CD8-positive, alpha-beta memory T cell (primary cell): ENCODE results near the gene ABCC6. TPM values are rescaled to one million over a fixed set of nuclear protein-coding genes. Genes with fewer than 3 reads are reported as not detected.
A peak's percentile ranks its signal among the peaks of the same experiment; 100 is the strongest.
"Not testable (repeated sequence)": the region's sequence is repeated elsewhere in the genome, so short reads cannot be mapped to it uniquely, and the experiment has no call there.

ENCODE experiments used
- CTCF ChIA-PET: fragments of 350-600 bp; sonication (Branson Sonifier 250); formaldehyde crosslinking; loops from one replicate; lab custom pipeline; 2021; ENCODE audit warnings: antibody characterized with exemption; lab: Charles Lee
- POLR2A ChIA-PET: fragments of 350-600 bp; sonication (Branson Sonifier 250); formaldehyde crosslinking; loops from one replicate; lab custom pipeline; 2021; ENCODE audit warnings: antibody characterized with exemption; lab: Charles Lee
- DNase-seq, 5 donors: peaks; one replicate each; pipeline versions ENCODE4 v3.0.0 to v3.0.0-alpha.2; 2020 to 2022; ENCODE audit warnings: mixed read lengths in 1 of 5
- H3K27ac ChIP-seq: one replicate; pipeline ENCODE4 v1.7.0; 2013; ENCODE audit warnings: low read depth, mild to moderate bottlenecking, low read length, moderate library complexity
- H3K27me3 ChIP-seq: 2 replicates; pipeline ENCODE4 v1.7.0; 2013; ENCODE audit warnings: low read length, mild to moderate bottlenecking; ENCODE audit not compliant: insufficient read depth, poor library complexity, severe bottlenecking
- H3K36me3 ChIP-seq: 2 replicates; pipeline ENCODE4 v1.7.0; 2013; ENCODE audit warnings: mild to moderate bottlenecking, low read length, moderate library complexity; ENCODE audit not compliant: insufficient read depth
- H3K4me1 ChIP-seq: 2 replicates; pipeline ENCODE4 v1.7.0; 2013; ENCODE audit warnings: mild to moderate bottlenecking, low read length, moderate library complexity; ENCODE audit not compliant: insufficient read depth
- H3K4me3 ChIP-seq: 2 replicates; pipeline ENCODE4 v1.7.0; 2013; ENCODE audit warnings: mild to moderate bottlenecking, low read length
- H3K9me3 ChIP-seq: 2 replicates; pipeline ENCODE4 v1.7.0; 2013; ENCODE audit warnings: mild to moderate bottlenecking, low read length
- H3K27ac Mint-ChIP-seq, 8 donors: one replicate each; pipeline ENCODE4 v1.8.0; 2020 to 2021; ENCODE audit warnings: mixed read lengths in 8 of 8, mild to moderate bottlenecking in 6 of 8, inconsistent platforms in 3 of 8, moderate library complexity in 3 of 8
- H3K27me3 Mint-ChIP-seq, 2 donors: one replicate each; pipeline ENCODE4 v1.8.0; 2020 to 2021; ENCODE audit warnings: mixed read lengths in 2 of 2, mild to moderate bottlenecking in 1 of 2, moderate library complexity in 1 of 2
- H3K36me3 Mint-ChIP-seq, 3 donors: one replicate each; pipeline ENCODE4 v1.8.0; 2020 to 2021; ENCODE audit warnings: mixed read lengths in 3 of 3, inconsistent platforms in 1 of 3, mild to moderate bottlenecking in 1 of 3
- H3K4me1 Mint-ChIP-seq, 3 donors: one replicate each; pipeline ENCODE4 v1.8.0; 2020 to 2021; ENCODE audit warnings: mixed read lengths in 3 of 3, inconsistent platforms in 1 of 3, mild to moderate bottlenecking in 1 of 3
- H3K4me3 Mint-ChIP-seq, 7 donors: one replicate each; pipeline ENCODE4 v1.8.0; 2020 to 2021; ENCODE audit warnings: mixed read lengths in 7 of 7, mild to moderate bottlenecking in 6 of 7, moderate library complexity in 4 of 7, inconsistent platforms in 2 of 7
- H3K9me3 Mint-ChIP-seq, 5 donors: one replicate each; pipeline ENCODE4 v1.8.0; 2020 to 2022; ENCODE audit warnings: mixed read lengths in 5 of 5, mild to moderate bottlenecking in 3 of 5, moderate library complexity in 2 of 5, inconsistent platforms in 1 of 5
- polyA plus RNA-seq: library from polyadenylated mRNA; unstranded; fragments of 300-500 nt; fragmentation: Illumina TruSeq; gene quantifications from one replicate; pipeline ENCODE4 v1.2.3, GENCODE V29; 2021
- total RNA-seq, 2 experiments: library from RNA; stranded (reverse); gene quantifications; one replicate each; pipeline ENCODE4 v1.2.3, GENCODE V29; 2021

Gene ABCC6
- total and polyA plus RNA-seq, 3 experiments from 2014 or later = 0.18 TPM; not detected in 2

GRCh38 chr16:16167927-16168326 is 55.4 kb downstream of the ABCC6 start:
- H3K27me3 Mint-ChIP-seq = peaks cover 5 to 6% of the 10 kb centered on the region in 2 donors
- no peaks in the 10 kb centered on the region for H3K36me3 Mint-ChIP-seq
- H3K27ac ChIP-seq = no peak overlapping the region
- ChIA-PET POLR2A (no interaction called here), CTCF (no interaction called here)
- no peak overlapping the region for H3K4me3 Mint-ChIP-seq
- DNase-seq = no peak
- no peak overlapping the region for H3K27ac Mint-ChIP-seq
- no peaks in the 10 kb centered on the region for H3K36me3 ChIP-seq
- no peaks in the 10 kb centered on the region for H3K4me1 Mint-ChIP-seq
- H3K4me1 ChIP-seq = no peaks in the 10 kb centered on the region
- no peaks in the 10 kb centered on the region for H3K9me3 ChIP-seq
- H3K27me3 ChIP-seq = no peaks in the 10 kb centered on the region
- H3K4me3 ChIP-seq = no peak overlapping the region
- H3K9me3 Mint-ChIP-seq = peaks cover 0 to under 1% (median 0%) of the 10 kb centered on the region in 5 donors

- no peak overlapping the region for H3K4me3 ChIP-seq
- peaks cover 0 to 2% (median under 1%) of the 10 kb centered on the region in 5 donors for H3K9me3 Mint-ChIP-seq
- H3K27me3 ChIP-seq = no peaks in the 10 kb centered on the region
- no peaks in the 10 kb centered on the region for H3K4me1 Mint-ChIP-seq
- H3K9me3 ChIP-seq = no peaks in the 10 kb centered on the region
- H3K4me1 ChIP-seq = no peaks in the 10 kb centered on the region
- H3K36me3 ChIP-seq = no peaks in the 10 kb centered on the region
- DNase-seq = no peak
- ChIA-PET CTCF (no interaction called here), POLR2A (no interaction called here)
- H3K27ac ChIP-seq = no peak overlapping the region
- no peak overlapping the region for H3K4me3 Mint-ChIP-seq
- H3K27ac Mint-ChIP-seq = no peak overlapping the region
- peaks cover 0 to 3% (median 0%) of the 10 kb centered on the region in 3 donors for H3K36me3 Mint-ChIP-seq
- H3K27me3 Mint-ChIP-seq = peaks cover 5 to 13% of the 10 kb centered on the region in 2 donors
Measured at GRCh38 chr16:16166949-16167348, 56.3 kb downstream of the ABCC6 start.

GRCh38 chr16:16166085-16166484 is 57.2 kb downstream of the ABCC6 start:
- Mint-ChIP-seq H3K36me3 (peaks cover 0 to 6% (median 0%) of the 10 kb centered on the region in 3 donors), H3K27ac (peak overlapping the region in 1 of 8 donors; percentile 6), H3K9me3 (peaks cover 0 to 6% (median 1%) of the 10 kb centered on the region in 5 donors), H3K4me1 (no peaks in the 10 kb centered on the region), H3K4me3 (no peak overlapping the region), H3K27me3 (peaks cover 5 to 17% of the 10 kb centered on the region in 2 donors)
- H3K4me1 ChIP-seq = no peaks in the 10 kb centered on the region
- H3K27me3 ChIP-seq = no peaks in the 10 kb centered on the region
- H3K4me3 ChIP-seq = no peak overlapping the region
- no peaks in the 10 kb centered on the region for H3K9me3 ChIP-seq
- no peak for DNase-seq
- no peaks in the 10 kb centered on the region for H3K36me3 ChIP-seq
- ChIA-PET POLR2A (no interaction called here), CTCF (no interaction called here)
- H3K27ac ChIP-seq = no peak overlapping the region

GRCh38 chr16:16164243-16164642 is 59.1 kb downstream of the ABCC6 start:
- no peak overlapping the region for H3K27ac Mint-ChIP-seq
- no peaks in the 10 kb centered on the region for H3K4me1 Mint-ChIP-seq
- ChIA-PET POLR2A (no interaction called here), CTCF (interaction anchor here (1.0 kb wide), 1 partner anchor 37 kb away, joined by 3 read pairs; no protein-coding TSS in a partner anchor)
- Histone ChIP-seq H3K4me3 (no peak overlapping the region), H3K27ac (no peak overlapping the region), H3K4me1 (no peaks in the 10 kb centered on the region), H3K36me3 (no peaks in the 10 kb centered on the region), H3K27me3 (no peaks in the 10 kb centered on the region), H3K9me3 (peaks cover 4% of the 10 kb centered on the region)
- peaks cover 0 to 17% (median 8%) of the 10 kb centered on the region in 5 donors for H3K9me3 Mint-ChIP-seq
- peaks cover 0 to 8% (median 1%) of the 10 kb centered on the region in 3 donors for H3K36me3 Mint-ChIP-seq
- no peak overlapping the region for H3K4me3 Mint-ChIP-seq
- H3K27me3 Mint-ChIP-seq = peaks cover 5 to 17% of the 10 kb centered on the region in 2 donors
- DNase-seq = no peak

GRCh38 chr16:16163571-16163970 is 59.7 kb downstream of the ABCC6 start:
- POLR2A ChIA-PET = no interaction called here
- Histone ChIP-seq H3K4me1 (no peaks in the 10 kb centered on the region), H3K27me3 (no peaks in the 10 kb centered on the region), H3K27ac (no peak overlapping the region), H3K36me3 (no peaks in the 10 kb centered on the region), H3K4me3 (no peak overlapping the region), H3K9me3 (peaks cover 7% of the 10 kb centered on the region)
- CTCF ChIA-PET = no interaction called here
- Mint-ChIP-seq H3K4me1 (no peaks in the 10 kb centered on the region), H3K4me3 (no peak overlapping the region), H3K27me3 (peaks cover 4 to 17% of the 10 kb centered on the region in 2 donors), H3K27ac (no peak overlapping the region), H3K9me3 (peaks cover 1 to 23% (median 14%) of the 10 kb centered on the region in 5 donors), H3K36me3 (peaks cover 0 to 8% (median 1%) of the 10 kb centered on the region in 3 donors)
- DNase-seq = no peak

GRCh38 chr16:16163109-16163508 is 60.2 kb downstream of the ABCC6 start:
- Histone ChIP-seq H3K9me3 (peaks cover 7% of the 10 kb centered on the region), H3K27me3 (no peaks in the 10 kb centered on the region), H3K4me1 (no peaks in the 10 kb centered on the region), H3K36me3 (no peaks in the 10 kb centered on the region), H3K4me3 (no peak overlapping the region), H3K27ac (no peak overlapping the region)
- POLR2A ChIA-PET = no interaction called here
- Mint-ChIP-seq H3K27ac (no peak overlapping the region), H3K4me3 (no peak overlapping the region), H3K36me3 (peaks cover 0 to 8% (median 1%) of the 10 kb centered on the region in 3 donors), H3K4me1 (no peaks in the 10 kb centered on the region), H3K27me3 (peaks cover 2 to 17% of the 10 kb centered on the region in 2 donors), H3K9me3 (peaks cover 4 to 27% (median 19%) of the 10 kb centered on the region in 5 donors)
- DNase-seq = no peak
- CTCF ChIA-PET = no interaction called here

GRCh38 chr16:16162591-16162990 is 60.7 kb downstream of the ABCC6 start:
- H3K9me3 ChIP-seq = peaks cover 7% of the 10 kb centered on the region
- H3K4me3 Mint-ChIP-seq = no peak overlapping the region
- ChIA-PET POLR2A (no interaction called here), CTCF (no interaction called here)
- H3K27ac Mint-ChIP-seq = peak overlapping the region in 1 of 8 donors; percentile 54
- peaks cover 2 to 17% of the 10 kb centered on the region in 2 donors for H3K27me3 Mint-ChIP-seq
- no peaks in the 10 kb centered on the region for H3K27me3 ChIP-seq
- no peaks in the 10 kb centered on the region for H3K4me1 Mint-ChIP-seq
- peaks cover 0 to 8% (median 1%) of the 10 kb centered on the region in 3 donors for H3K36me3 Mint-ChIP-seq
- no peak for DNase-seq
- H3K36me3 ChIP-seq = no peaks in the 10 kb centered on the region
- H3K9me3 Mint-ChIP-seq = peaks cover 4 to 28% (median 19%) of the 10 kb centered on the region in 5 donors
- no peak overlapping the region for H3K27ac ChIP-seq
- no peaks in the 10 kb centered on the region for H3K4me1 ChIP-seq
- no peak overlapping the region for H3K4me3 ChIP-seq

- not testable (repeated sequence) for H3K4me3 Mint-ChIP-seq, H3K4me1 Mint-ChIP-seq
Measured at GRCh38 chr16:16161840-16162239, 61.5 kb downstream of the ABCC6 start.

More at GRCh38 chr16:16161840-16162239, 61.5 kb downstream of the ABCC6 start:
- H3K27me3 ChIP-seq, POLR2A ChIA-PET, DNase-seq, H3K4me3 ChIP-seq, H3K27ac Mint-ChIP-seq, H3K36me3 ChIP-seq, H3K9me3 ChIP-seq, H3K4me1 ChIP-seq, H3K36me3 Mint-ChIP-seq, CTCF ChIA-PET, H3K27ac ChIP-seq: not testable (repeated sequence)
- peaks cover 4 to 34% (median 19%) of the 10 kb centered on the region in 5 donors for H3K9me3 Mint-ChIP-seq
- peaks cover 8 to 17% of the 10 kb centered on the region in 2 donors for H3K27me3 Mint-ChIP-seq
